Activated CD8-positive, alpha-beta T cell treated with anti-CD3 and anti-CD28 coated beads for 36 hours (primary cell): ENCODE results near the gene CCDC116. TPM values are rescaled to one million over a fixed set of nuclear protein-coding genes. Genes with fewer than 3 reads are reported as not detected.

Experiments used
- ATAC-seq: fragments of 200-7000 bp; cut with Tn5 transposase; one replicate; pipeline ENCODE4 v1.10.0; 2021; ENCODE audit warnings: mild to moderate bottlenecking, moderate library complexity
- CTCF ChIA-PET: fragments of 350-600 bp; sonication (Branson Sonifier 250); formaldehyde crosslinking; loops from one replicate; lab custom pipeline; 2021; ENCODE audit warnings: antibody characterized with exemption; lab: Charles Lee
- POLR2A ChIA-PET: fragments of 350-600 bp; sonication (Branson Sonifier 250); formaldehyde crosslinking; loops from one replicate; lab custom pipeline; 2021; ENCODE audit warnings: antibody characterized with exemption; lab: Charles Lee
- DNase-seq: peaks from one replicate; pipeline ENCODE4 v3.0.0-alpha.2; 2020
- H3K27ac Mint-ChIP-seq: one replicate; pipeline ENCODE4 v1.8.0; 2021; ENCODE audit warnings: mild to moderate bottlenecking, mixed read lengths
- H3K27me3 Mint-ChIP-seq: one replicate; pipeline ENCODE4 v1.8.0; 2021; ENCODE audit warnings: mixed read lengths
- H3K36me3 Mint-ChIP-seq: one replicate; pipeline ENCODE4 v1.8.0; 2021; ENCODE audit warnings: low read depth, mixed read lengths
- H3K4me1 Mint-ChIP-seq: one replicate; pipeline ENCODE4 v1.8.0; 2021; ENCODE audit warnings: low read depth, mixed read lengths
- H3K4me3 Mint-ChIP-seq: one replicate; pipeline ENCODE4 v1.8.0; 2021; ENCODE audit warnings: mild to moderate bottlenecking, moderate library complexity, mixed read lengths
- H3K9me3 Mint-ChIP-seq: one replicate; pipeline ENCODE4 v1.8.0; 2021; ENCODE audit warnings: mixed read lengths
- intact Hi-C: fragments of 100-400 bp; cut with micrococcal nuclease; formaldehyde crosslinking; loops from one replicate; pipeline ENCODE4 v1.10.0; 2022
- total RNA-seq, 2 experiments: library from RNA; stranded (reverse); gene quantifications; one replicate each; pipeline ENCODE4 v1.2.3, GENCODE V29; 2021
- TF ChIP-seq, protein P1 (sequence below): fragments of 200-600 bp; IDR thresholded peaks from one replicate; pipeline ENCODE4 v1.8.0; 2022; ENCODE audit warnings: antibody characterized with exemption, mild to moderate bottlenecking

CCDC116 gene
- total RNA-seq, 2 experiments from 2014 or later = 0.45 TPM; not detected in 1

DNA sequence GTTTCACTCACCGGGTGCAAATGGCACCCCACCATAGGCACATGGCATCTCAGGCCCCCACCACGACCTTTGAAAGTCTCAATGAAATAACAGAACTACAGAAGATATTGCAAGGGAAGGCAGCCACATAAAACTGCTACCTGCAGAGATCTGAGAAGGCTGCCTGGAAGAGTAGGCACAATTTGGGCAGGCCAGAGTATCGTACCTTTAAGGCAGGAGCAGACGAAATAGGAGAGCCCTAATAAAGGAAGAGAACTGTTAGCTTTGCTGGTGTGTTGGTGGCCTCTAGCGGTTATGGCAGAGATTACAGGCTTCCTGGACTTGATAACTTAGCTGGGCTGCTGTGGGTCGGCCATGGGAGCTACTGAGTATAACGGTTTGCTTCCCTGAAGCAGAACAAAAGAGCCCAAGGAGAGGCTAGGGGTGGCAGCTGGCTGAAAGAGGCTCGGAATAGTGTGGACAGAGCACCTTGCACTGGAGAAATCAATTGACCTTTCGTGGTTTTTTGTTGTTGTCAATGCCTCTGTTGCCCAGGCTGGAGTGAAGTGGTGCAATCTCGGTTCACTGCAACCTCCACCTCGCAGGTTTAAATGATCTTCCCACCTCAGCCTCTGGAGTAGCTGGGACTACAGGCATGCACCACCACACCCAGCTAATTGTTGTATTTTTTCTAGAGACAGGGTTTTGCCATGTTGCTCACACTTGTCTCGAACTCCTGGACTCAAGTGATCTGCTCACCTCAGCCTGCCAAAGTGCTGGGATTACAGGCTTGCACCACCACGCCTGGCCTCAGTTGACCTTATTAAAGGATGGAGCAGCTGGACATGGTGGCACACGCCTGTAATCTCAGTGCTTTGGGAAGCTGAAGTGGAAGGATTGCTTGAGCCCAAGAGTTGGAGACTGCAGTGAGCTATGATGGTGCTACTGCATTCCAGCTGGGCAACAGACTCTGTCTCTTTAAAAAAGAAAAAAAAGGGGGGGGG, 14.3 kb downstream of the CCDC116 start:
- peaks cover 36% of the 10 kb centered on the region for H3K36me3 Mint-ChIP-seq
- intact Hi-C loops = no loop called here
- H3K4me1 Mint-ChIP-seq = peaks cover 32% of the 10 kb centered on the region
- H3K4me3 Mint-ChIP-seq = no peak overlapping the region
- H3K27ac Mint-ChIP-seq = peak overlapping the region; percentile 13
- DNase-seq (peak; percentile 91), ATAC-seq (peak; percentile 40)
- ChIA-PET POLR2A (interaction anchor here (0.6 to 1.7 kb wide), 3 partner anchors 12 to 18 kb away, joined by 3 to 12 read pairs (median 6); no protein-coding TSS in a partner anchor), CTCF (interaction anchor here (0.6 to 3.4 kb wide), 23 partner anchors 8 to 190 kb away, joined by 3 to 37 read pairs (median 3); partner anchors contain the start of genes CCDC116, PPIL2 and YDJC)
- TF ChIP-seq, protein P1, sequence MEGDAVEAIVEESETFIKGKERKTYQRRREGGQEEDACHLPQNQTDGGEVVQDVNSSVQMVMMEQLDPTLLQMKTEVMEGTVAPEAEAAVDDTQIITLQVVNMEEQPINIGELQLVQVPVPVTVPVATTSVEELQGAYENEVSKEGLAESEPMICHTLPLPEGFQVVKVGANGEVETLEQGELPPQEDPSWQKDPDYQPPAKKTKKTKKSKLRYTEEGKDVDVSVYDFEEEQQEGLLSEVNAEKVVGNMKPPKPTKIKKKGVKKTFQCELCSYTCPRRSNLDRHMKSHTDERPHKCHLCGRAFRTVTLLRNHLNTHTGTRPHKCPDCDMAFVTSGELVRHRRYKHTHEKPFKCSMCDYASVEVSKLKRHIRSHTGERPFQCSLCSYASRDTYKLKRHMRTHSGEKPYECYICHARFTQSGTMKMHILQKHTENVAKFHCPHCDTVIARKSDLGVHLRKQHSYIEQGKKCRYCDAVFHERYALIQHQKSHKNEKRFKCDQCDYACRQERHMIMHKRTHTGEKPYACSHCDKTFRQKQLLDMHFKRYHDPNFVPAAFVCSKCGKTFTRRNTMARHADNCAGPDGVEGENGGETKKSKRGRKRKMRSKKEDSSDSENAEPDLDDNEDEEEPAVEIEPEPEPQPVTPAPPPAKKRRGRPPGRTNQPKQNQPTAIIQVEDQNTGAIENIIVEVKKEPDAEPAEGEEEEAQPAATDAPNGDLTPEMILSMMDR = peak; percentile 87
- H3K9me3 Mint-ChIP-seq = no peaks in the 10 kb centered on the region
- H3K27me3 Mint-ChIP-seq = no peaks in the 10 kb centered on the region

DNA sequence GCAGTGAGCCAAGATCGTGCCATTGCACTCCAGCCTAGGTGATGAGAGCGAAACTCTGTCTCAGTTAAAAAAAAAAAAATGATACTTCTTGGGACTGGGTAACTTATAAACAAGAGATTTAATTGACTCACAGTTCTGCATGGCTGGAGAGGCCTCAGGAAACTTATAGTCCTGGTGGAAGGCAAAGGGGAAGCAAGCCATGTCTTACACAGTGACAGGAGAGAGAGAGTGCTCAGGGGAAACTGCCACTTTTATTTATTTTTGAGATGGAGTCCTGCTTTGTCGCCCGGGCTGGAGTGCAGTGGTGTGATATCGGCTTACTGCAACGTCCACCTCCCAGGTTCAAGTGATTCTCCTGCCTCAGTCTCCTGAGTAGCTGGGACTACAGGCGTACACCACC, 17.7 kb downstream of the CCDC116 start:
- intact Hi-C loops = no loop called here
- TF ChIP-seq, protein P1 = no peak
- DNase-seq (no peak), ATAC-seq (no peak)
- ChIA-PET CTCF (interaction anchor here (0.6 to 3.2 kb wide), 2 partner anchors 14 to 22 kb away, joined by 3 to 10 read pairs; partner anchors contain the start of gene YDJC), POLR2A (interaction anchor here (4.6 kb wide), 1 partner anchor 8 kb away, joined by 30 read pairs; the partner anchor contains the start of gene SDF2L1)
- no peaks in the 10 kb centered on the region for H3K27me3 Mint-ChIP-seq
- no peak overlapping the region for H3K27ac Mint-ChIP-seq
- no peaks in the 10 kb centered on the region for H3K9me3 Mint-ChIP-seq
- peaks cover 21% of the 10 kb centered on the region for H3K4me1 Mint-ChIP-seq
- peaks cover 30% of the 10 kb centered on the region for H3K36me3 Mint-ChIP-seq
- peak overlapping the region; percentile 89 for H3K4me3 Mint-ChIP-seq

- Mint-ChIP-seq H3K27ac (peak overlapping the region; percentile 83), H3K36me3 (peaks cover 28% of the 10 kb centered on the region), H3K27me3 (no peaks in the 10 kb centered on the region), H3K4me1 (peaks cover 21% of the 10 kb centered on the region), H3K4me3 (peak overlapping the region; percentile 89), H3K9me3 (no peaks in the 10 kb centered on the region)
- CTCF ChIA-PET = interaction anchor here (0.6 to 3.9 kb wide), 3 partner anchors 8 to 22 kb away, joined by 3 to 32 read pairs (median 10); partner anchors contain the start of genes SDF2L1 and YDJC
- intact Hi-C loops = no loop called here
- no peak for ATAC-seq
- TF ChIP-seq, protein P1 = no peak
- POLR2A ChIA-PET = interaction anchor here (0.9 to 4.6 kb wide), 5 partner anchors 9 to 85 kb away, joined by 3 to 30 read pairs (median 5); partner anchors contain the start of genes SDF2L1 and YDJC
- DNase-seq = no peak
Measured at GRCh38 chr22:21650823-21651520, 18.4 kb downstream of the CCDC116 start.

GRCh38 chr22:21651521-21652009, 19.0 kb downstream of the CCDC116 start:
- ATAC-seq = peak; percentile 9

More at GRCh38 chr22:21651521-21652009, 19.0 kb downstream of the CCDC116 start:
- peak overlapping the region; percentile 89 for H3K4me3 Mint-ChIP-seq
- intact Hi-C loops = no loop called here
- TF ChIP-seq, protein P1 = no peak
- CTCF ChIA-PET = interaction anchor here (3.2 to 3.9 kb wide), 2 partner anchors 9 to 23 kb away, joined by 10 to 32 read pairs; partner anchors contain the start of genes SDF2L1 and YDJC
- DNase-seq = no peak
- peaks cover 20% of the 10 kb centered on the region for H3K4me1 Mint-ChIP-seq
- peaks cover 24% of the 10 kb centered on the region for H3K36me3 Mint-ChIP-seq
- peak overlapping the region; percentile 83 for H3K27ac Mint-ChIP-seq
- H3K9me3 Mint-ChIP-seq = no peaks in the 10 kb centered on the region
- POLR2A ChIA-PET = interaction anchor here (0.9 to 4.6 kb wide), 6 partner anchors 9 to 86 kb away, joined by 3 to 30 read pairs (median 5); partner anchors contain the start of genes SDF2L1 and YDJC
- no peaks in the 10 kb centered on the region for H3K27me3 Mint-ChIP-seq
